H1 (cell line): Measurements from ENCODE around the gene EVA1B.

Source experiments
- ASH2L ChIP-seq: fragments of 200-600, 300-600 bp; sonication (generic); IDR thresholded peaks from one replicate; pipeline ENCODE4 v1.7.1; 2017; ENCODE audit warnings: low read length
- BRCA1 ChIP-seq: IDR thresholded peaks from 2 replicates; pipeline ENCODE4 v1.6.1; 2012; ENCODE audit warnings: low read depth, low read length, improper control_type of control experiment
- EP300 ChIP-seq, 2 experiments: IDR thresholded peaks; 1 replicate in 1 of 2; 2 replicates in 1 of 2; pipeline ENCODE4 v1.6.1; 2011 to 2012; ENCODE audit warnings: low read depth in 2 of 2, low read length in 2 of 2, mild to moderate bottlenecking in 2 of 2, borderline replicate concordance in 1 of 2, inconsistent platforms in 1 of 2, moderate library complexity in 1 of 2
- EZH2 ChIP-seq: fragments of 200-600 bp; sonication (generic); IDR thresholded peaks from 2 replicates; pipeline ENCODE4 v1.7.1; 2012; ENCODE audit warnings: low read depth, mild to moderate bottlenecking, moderate library complexity, low read length, inconsistent platforms; ENCODE audit not compliant: severe bottlenecking
- POLR2A ChIP-seq, 2 experiments: IDR thresholded peaks; 1 replicate in 1 of 2; 2 replicates in 1 of 2; pipeline ENCODE4 v1.6.1; 2011; ENCODE audit warnings: low read depth in 2 of 2, low read length in 2 of 2, mild to moderate bottlenecking in 2 of 2; ENCODE audit errors: control extremely low read depth in 1 of 2
- POU5F1 ChIP-seq: IDR thresholded peaks from 2 replicates; pipeline ENCODE4 v1.6.1; 2011; ENCODE audit warnings: low read depth, mild to moderate bottlenecking, low read length, moderate library complexity
- RNF2 ChIP-seq: fragments of 200-900, 300-1000 bp; sonication (generic); IDR thresholded peaks from 2 replicates; pipeline ENCODE4 v1.7.1; 2016; ENCODE audit warnings: borderline replicate concordance, low read depth, mild to moderate bottlenecking, antibody characterized with exemption, low read length; ENCODE audit not compliant: poor library complexity, severe bottlenecking; ENCODE audit errors: missing control alignments
- SUZ12 ChIP-seq: fragments of 200-600 bp; sonication (generic); IDR thresholded peaks from 2 replicates; pipeline ENCODE4 v1.6.1; 2012; ENCODE audit warnings: mild to moderate bottlenecking, inconsistent platforms, low read length, moderate library complexity, mixed read lengths
- TAF1 ChIP-seq: IDR thresholded peaks from 2 replicates; pipeline ENCODE4 v1.6.1; 2011; ENCODE audit warnings: mild to moderate bottlenecking, low read depth, low read length
- TCF12 ChIP-seq: IDR thresholded peaks from 2 replicates; pipeline ENCODE4 v1.6.1; 2011; ENCODE audit warnings: low read depth, mild to moderate bottlenecking, low read length
- TEAD4 ChIP-seq: IDR thresholded peaks from 2 replicates; pipeline ENCODE4 v1.6.1; 2012; ENCODE audit warnings: low read depth, low read length, inconsistent platforms, mixed read lengths
- TF ChIP-seq, protein P1 (sequence below), 3 experiments: IDR thresholded peaks; 1 replicate in 2 of 3; 2 replicates in 1 of 3; pipeline versions ENCODE4 v1.5.1 to v1.6.1; 2011; ENCODE audit warnings: low read length in 3 of 3, mild to moderate bottlenecking in 3 of 3, inconsistent platforms in 2 of 3, low read depth in 1 of 3, moderate library complexity in 1 of 3; ENCODE audit not compliant: insufficient read depth in 1 of 3; ENCODE audit errors: control extremely low read depth in 1 of 3
- TF ChIP-seq, protein P2 (sequence below): IDR thresholded peaks from 2 replicates; pipeline ENCODE4 v1.6.1; 2011; ENCODE audit warnings: low read depth, mild to moderate bottlenecking, low read length; ENCODE audit not compliant: insufficient read depth
- TF ChIP-seq, protein P3 (sequence below): IDR thresholded peaks from 2 replicates; pipeline ENCODE4 v1.6.1; 2011; ENCODE audit warnings: low read length, improper control_type of control experiment

DNA sequence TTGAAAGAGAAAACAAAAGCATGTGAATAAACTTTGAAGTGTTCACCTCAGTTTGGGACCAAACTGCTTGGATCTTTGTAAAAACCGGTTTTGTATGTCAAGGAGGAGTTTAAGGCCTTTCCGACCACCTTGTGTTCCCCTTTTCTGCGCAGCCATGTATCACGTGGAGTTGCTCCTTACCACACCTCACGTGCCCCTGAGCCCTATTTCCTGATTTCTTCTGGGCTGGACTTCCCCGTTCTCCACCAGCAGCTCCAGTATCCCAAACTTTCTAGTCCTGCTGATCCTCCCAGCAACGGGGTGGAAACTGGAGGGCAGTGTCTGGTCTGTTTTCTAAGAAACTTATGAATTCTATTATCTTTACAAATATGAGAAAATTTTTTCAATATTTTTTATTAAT, 18.9 kb downstream of the EVA1B start:
- TF ChIP-seq BRCA1, result no peak
- no peak for TF ChIP-seq POU5F1
- no peak for TF ChIP-seq POLR2A (IDR thresholded peaks at IDR 0.05; ENCODE audit: control extremely low read depth in 1 of 2, low read depth in 2 of 2, low read length in 2 of 2)
- no peak for TF ChIP-seq EZH2
- TF ChIP-seq, protein P1, sequence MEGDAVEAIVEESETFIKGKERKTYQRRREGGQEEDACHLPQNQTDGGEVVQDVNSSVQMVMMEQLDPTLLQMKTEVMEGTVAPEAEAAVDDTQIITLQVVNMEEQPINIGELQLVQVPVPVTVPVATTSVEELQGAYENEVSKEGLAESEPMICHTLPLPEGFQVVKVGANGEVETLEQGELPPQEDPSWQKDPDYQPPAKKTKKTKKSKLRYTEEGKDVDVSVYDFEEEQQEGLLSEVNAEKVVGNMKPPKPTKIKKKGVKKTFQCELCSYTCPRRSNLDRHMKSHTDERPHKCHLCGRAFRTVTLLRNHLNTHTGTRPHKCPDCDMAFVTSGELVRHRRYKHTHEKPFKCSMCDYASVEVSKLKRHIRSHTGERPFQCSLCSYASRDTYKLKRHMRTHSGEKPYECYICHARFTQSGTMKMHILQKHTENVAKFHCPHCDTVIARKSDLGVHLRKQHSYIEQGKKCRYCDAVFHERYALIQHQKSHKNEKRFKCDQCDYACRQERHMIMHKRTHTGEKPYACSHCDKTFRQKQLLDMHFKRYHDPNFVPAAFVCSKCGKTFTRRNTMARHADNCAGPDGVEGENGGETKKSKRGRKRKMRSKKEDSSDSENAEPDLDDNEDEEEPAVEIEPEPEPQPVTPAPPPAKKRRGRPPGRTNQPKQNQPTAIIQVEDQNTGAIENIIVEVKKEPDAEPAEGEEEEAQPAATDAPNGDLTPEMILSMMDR (IDR thresholded peaks at IDR 0.05; ENCODE audit: control extremely low read depth in 1 of 3, insufficient read depth in 1 of 3, low read depth in 1 of 3, low read length in 3 of 3), result no peak
- no peak for TF ChIP-seq TCF12
- TF ChIP-seq TEAD4, result no peak
- TF ChIP-seq EP300 (IDR thresholded peaks at IDR 0.05; ENCODE audit: borderline replicate concordance in 1 of 2, low read depth in 2 of 2, low read length in 2 of 2), result no peak
- TF ChIP-seq, protein P2, sequence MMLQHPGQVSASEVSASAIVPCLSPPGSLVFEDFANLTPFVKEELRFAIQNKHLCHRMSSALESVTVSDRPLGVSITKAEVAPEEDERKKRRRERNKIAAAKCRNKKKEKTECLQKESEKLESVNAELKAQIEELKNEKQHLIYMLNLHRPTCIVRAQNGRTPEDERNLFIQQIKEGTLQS, result no peak
- no peak for TF ChIP-seq ASH2L
- no peak for TF ChIP-seq SUZ12
- TF ChIP-seq TAF1, result no peak
- TF ChIP-seq, protein P3, sequence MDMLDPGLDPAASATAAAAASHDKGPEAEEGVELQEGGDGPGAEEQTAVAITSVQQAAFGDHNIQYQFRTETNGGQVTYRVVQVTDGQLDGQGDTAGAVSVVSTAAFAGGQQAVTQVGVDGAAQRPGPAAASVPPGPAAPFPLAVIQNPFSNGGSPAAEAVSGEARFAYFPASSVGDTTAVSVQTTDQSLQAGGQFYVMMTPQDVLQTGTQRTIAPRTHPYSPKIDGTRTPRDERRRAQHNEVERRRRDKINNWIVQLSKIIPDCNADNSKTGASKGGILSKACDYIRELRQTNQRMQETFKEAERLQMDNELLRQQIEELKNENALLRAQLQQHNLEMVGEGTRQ, result no peak
- no peak for TF ChIP-seq RNF2
